Osteoblast (primary cell): Measurements from ENCODE around the gene SLC2A11. TPM values are rescaled to one million over a fixed set of nuclear protein-coding genes. Genes with fewer than 3 reads are reported as not detected.

Source experiments
- DNase-seq: peaks from one replicate; pipeline ENCODE4 v3.0.0; 2011; ENCODE audit warnings: low spot score, mixed read lengths; ENCODE audit not compliant: insufficient read length; ENCODE audit errors: missing footprints
- H2AFZ ChIP-seq: 2 replicates; pipeline ENCODE4 v1.6.0; 2011; ENCODE audit warnings: mild to moderate bottlenecking, low read length
- H3K27ac ChIP-seq: 2 replicates; pipeline ENCODE4 v1.5.1; 2011; ENCODE audit warnings: mild to moderate bottlenecking, low read depth, low read length, moderate library complexity
- H3K27me3 ChIP-seq: 2 replicates; pipeline ENCODE4 v1.6.0; 2012; ENCODE audit warnings: mild to moderate bottlenecking, control low read depth, inconsistent platforms, low read length, moderate library complexity; ENCODE audit not compliant: insufficient read depth
- H3K36me3 ChIP-seq: 2 replicates; pipeline ENCODE4 v1.5.1; 2011; ENCODE audit warnings: mild to moderate bottlenecking, low read length, control low read depth, moderate library complexity; ENCODE audit not compliant: insufficient read depth
- H3K4me1 ChIP-seq: 2 replicates; pipeline ENCODE4 v1.5.1; 2011; ENCODE audit warnings: mild to moderate bottlenecking, low read length, control low read depth, moderate library complexity; ENCODE audit not compliant: insufficient read depth
- H3K4me2 ChIP-seq: 2 replicates; pipeline ENCODE4 v1.6.0; 2011; ENCODE audit warnings: mild to moderate bottlenecking, low read length; ENCODE audit not compliant: insufficient read depth
- H3K4me3 ChIP-seq: fragments of 200-600 bp; sonication (generic); 3 replicates; pipeline ENCODE4 v1.5.1; 2012; ENCODE audit warnings: mild to moderate bottlenecking, low read length, inconsistent platforms; ENCODE audit not compliant: insufficient read depth
- H3K79me2 ChIP-seq: 2 replicates; pipeline ENCODE4 v1.6.0; 2012; ENCODE audit warnings: mild to moderate bottlenecking, low read length, control low read depth, inconsistent platforms; ENCODE audit not compliant: insufficient read depth
- H3K9me3 ChIP-seq: 2 replicates; pipeline ENCODE4 v1.5.1; 2011; ENCODE audit warnings: low read depth, low read length, control low read depth
- H4K20me1 ChIP-seq: 2 replicates; pipeline ENCODE4 v1.6.0; 2012; ENCODE audit warnings: mild to moderate bottlenecking, low read length, control low read depth; ENCODE audit not compliant: insufficient read depth
- CTCF ChIP-seq: IDR thresholded peaks from 2 replicates; pipeline ENCODE4 v1.5.1; 2011; ENCODE audit warnings: mild to moderate bottlenecking, low read depth, low read length, moderate library complexity; ENCODE audit errors: extremely low read depth
- total RNA-seq: library from RNA; depleted of rRNA; stranded (reverse); fragments of >200 nt; gene quantifications from 2 replicates; pipeline ENCODE4 v1.2.3, GENCODE V29; 2012

The SLC2A11 gene
- total RNA-seq, 1 donor, result 14.1 TPM

- Histone ChIP-seq H3K27ac (no peak overlapping the region), H3K4me1 (no peaks in the 10 kb centered on the region), H3K79me2 (no peaks in the 10 kb centered on the region), H3K4me2 (no peak overlapping the region), H3K27me3 (no peaks in the 10 kb centered on the region), H2AFZ (no peak overlapping the region), H3K9me3 (no peaks in the 10 kb centered on the region), H3K4me3 (no peak overlapping the region), H3K36me3 (peaks cover 65% of the 10 kb centered on the region), H4K20me1 (peaks cover 6% of the 10 kb centered on the region)
- no peak for DNase-seq
- TF ChIP-seq CTCF, result no peak
These were observed 41.3 kb upstream of the SLC2A11 start for GRCh38 chr22:23816156-23816976.

GRCh38 chr22:23817146-23817545, 40.5 kb upstream of the SLC2A11 start:
- Histone ChIP-seq H3K27ac (no peak overlapping the region), H3K4me2 (no peak overlapping the region), H2AFZ (no peak overlapping the region), H3K4me1 (no peaks in the 10 kb centered on the region), H3K36me3 (peaks cover 57% of the 10 kb centered on the region), H3K9me3 (no peaks in the 10 kb centered on the region), H3K4me3 (no peak overlapping the region), H3K27me3 (no peaks in the 10 kb centered on the region), H3K79me2 (no peaks in the 10 kb centered on the region), H4K20me1 (peaks cover 6% of the 10 kb centered on the region)
- no peak for DNase-seq
- TF ChIP-seq CTCF, result no peak

GRCh38 chr22:23818541-23818940, 39.1 kb upstream of the SLC2A11 start:
- H3K36me3 ChIP-seq, result peaks cover 51% of the 10 kb centered on the region
- no peaks in the 10 kb centered on the region for H3K27me3 ChIP-seq
- no peak for DNase-seq
- H3K4me1 ChIP-seq, result peaks cover 12% of the 10 kb centered on the region
- H3K27ac ChIP-seq, result no peak overlapping the region
- no peak overlapping the region for H3K4me3 ChIP-seq
- no peak for TF ChIP-seq CTCF
- H3K4me2 ChIP-seq, result no peak overlapping the region
- H2AFZ ChIP-seq, result no peak overlapping the region
- H3K79me2 ChIP-seq, result no peaks in the 10 kb centered on the region
- H4K20me1 ChIP-seq, result peaks cover 6% of the 10 kb centered on the region
- no peaks in the 10 kb centered on the region for H3K9me3 ChIP-seq

- no peak for DNase-seq
- no peak for TF ChIP-seq CTCF
- H3K9me3 ChIP-seq, result no peaks in the 10 kb centered on the region
- H3K4me1 ChIP-seq, result peaks cover 22% of the 10 kb centered on the region
- H3K4me3 ChIP-seq, result no peak overlapping the region
- H2AFZ ChIP-seq, result no peak overlapping the region
- H4K20me1 ChIP-seq, result peaks cover 6% of the 10 kb centered on the region
- H3K27ac ChIP-seq, result no peak overlapping the region
- no peak overlapping the region for H3K4me2 ChIP-seq
- peaks cover 60% of the 10 kb centered on the region for H3K36me3 ChIP-seq
- H3K79me2 ChIP-seq, result no peaks in the 10 kb centered on the region
- H3K27me3 ChIP-seq, result no peaks in the 10 kb centered on the region
These were observed 36.9 kb upstream of the SLC2A11 start for GRCh38 chr22:23820748-23821211.
